HG02763 (cell line): Measurements from ENCODE around the gene NR5A2.

ENCODE experiments used
- ATAC-seq: cut with Tn5 transposase; IDR thresholded peaks from one replicate; pipeline ENCODE4 v1.9.1; 2021; ENCODE audit warnings: mild to moderate bottlenecking, moderate library complexity; ENCODE audit not compliant: unreplicated experiment

The NR5A2 gene

DNA sequence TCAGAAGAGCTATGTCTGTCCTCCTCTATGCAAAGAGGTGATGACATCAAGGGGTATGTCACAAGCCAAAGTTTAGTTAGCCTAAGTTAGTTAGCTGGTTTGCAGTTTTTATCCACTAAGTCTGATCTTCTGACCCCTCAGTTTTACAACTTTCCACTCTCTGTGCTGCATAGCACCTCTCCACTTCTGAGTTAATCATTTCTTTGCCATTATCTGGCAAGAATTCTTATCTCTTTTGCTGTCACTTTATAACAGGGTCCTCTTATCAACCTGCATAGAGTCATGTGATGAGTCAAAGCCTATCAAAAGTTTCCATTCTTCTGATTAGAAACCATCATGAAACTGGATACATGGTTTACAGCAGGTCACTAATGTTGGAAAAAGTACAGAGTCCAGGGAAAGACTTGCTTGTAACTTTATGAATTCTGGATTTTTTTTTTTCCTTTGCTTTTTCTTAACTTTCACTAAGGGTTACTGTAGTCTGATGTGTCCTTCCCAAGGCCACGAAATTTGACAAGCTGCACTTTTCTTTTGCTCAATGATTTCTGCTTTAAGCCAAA, at the start of gene NR5A2:
TSS of gene NR5A2 (plus strand) at position 447 of the 560 bp plus-strand sequence. CDS start 138 bp downstream, outside the sequence.
- no peak for ATAC-seq

DNA sequence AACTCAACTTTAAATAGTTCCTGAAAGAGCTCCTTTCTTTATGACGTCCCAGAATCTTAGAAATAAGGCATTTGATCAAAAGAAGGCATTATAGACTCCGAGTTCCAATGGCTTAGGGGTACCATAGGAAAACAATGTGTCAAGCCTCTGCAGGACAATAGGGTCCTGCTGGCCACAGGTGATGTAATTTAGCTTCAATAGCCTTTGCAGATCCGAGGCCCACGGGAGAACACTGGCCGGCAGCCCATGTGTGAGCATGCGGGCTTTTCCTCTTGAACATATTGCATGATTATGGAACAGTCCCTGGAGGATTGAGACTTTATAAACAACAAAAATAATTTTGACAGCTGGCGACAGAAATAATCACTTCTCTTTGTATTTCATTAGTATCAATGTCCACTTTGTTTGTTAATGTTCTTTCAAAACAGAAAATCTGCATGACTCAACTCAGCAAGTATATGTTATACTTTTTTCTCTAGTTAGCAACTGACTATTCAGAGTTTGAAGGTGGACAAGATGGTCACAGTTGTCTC, 49.0 kb upstream of the NR5A2 start:
- ATAC-seq = no peak

DNA sequence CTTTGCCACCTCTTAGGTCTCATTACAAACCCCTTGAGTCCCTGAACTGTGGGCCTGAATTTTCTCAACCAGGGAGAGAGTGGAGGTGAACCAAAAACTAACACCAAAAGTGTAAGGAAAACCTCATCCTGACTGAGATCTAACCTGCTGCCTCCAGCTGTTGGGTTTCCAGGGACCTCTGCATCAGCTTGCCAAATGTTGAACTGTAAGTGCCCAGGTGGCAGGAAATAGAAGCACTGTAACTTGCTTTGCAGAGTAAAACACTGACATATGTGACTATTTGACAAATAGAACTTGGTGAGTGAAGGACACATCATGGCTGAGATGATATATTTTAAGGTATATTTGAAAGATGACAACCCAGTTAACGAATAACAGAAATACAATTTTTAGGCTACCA, 48.4 kb upstream of the NR5A2 start:
- no peak for ATAC-seq

DNA sequence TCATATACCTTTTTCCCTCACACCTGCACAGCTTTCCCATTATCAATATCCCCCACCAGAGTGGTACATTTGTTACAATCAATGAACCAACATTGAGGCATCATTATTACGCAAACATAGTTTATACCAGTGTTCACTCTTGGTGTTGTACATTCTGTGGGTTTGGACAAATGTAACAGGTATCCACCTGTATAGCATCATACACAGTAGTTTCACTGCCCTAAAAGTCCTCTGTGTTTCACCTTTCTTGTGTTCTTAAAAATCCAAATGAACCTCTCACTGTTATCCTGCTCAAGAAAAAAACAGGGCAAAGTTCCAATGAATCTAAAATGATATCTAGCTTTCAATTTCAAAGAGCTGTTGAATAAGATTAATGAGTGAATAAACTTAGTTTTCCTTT, 45.9 kb upstream of the NR5A2 start:
- no peak for ATAC-seq

DNA sequence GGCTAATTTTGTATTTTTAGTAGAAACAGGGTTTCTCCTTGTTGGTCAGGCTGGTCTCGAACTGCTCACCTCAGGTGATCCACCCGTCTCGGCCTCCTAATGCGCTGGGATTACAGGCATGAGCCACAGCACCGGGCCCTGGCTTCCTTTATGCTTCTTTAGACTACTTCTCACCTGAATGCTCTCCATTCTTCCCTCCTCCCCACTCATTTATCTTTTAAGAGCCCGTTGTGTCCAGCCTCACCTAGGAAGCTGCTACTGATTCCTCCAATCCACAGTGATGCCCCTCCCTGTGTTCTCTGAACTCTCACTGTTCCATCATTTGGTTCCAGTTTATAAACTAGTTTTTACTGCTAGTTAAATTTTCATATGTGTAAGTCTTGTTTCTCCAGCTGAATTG, 44.9 kb upstream of the NR5A2 start:
- no peak for ATAC-seq

DNA sequence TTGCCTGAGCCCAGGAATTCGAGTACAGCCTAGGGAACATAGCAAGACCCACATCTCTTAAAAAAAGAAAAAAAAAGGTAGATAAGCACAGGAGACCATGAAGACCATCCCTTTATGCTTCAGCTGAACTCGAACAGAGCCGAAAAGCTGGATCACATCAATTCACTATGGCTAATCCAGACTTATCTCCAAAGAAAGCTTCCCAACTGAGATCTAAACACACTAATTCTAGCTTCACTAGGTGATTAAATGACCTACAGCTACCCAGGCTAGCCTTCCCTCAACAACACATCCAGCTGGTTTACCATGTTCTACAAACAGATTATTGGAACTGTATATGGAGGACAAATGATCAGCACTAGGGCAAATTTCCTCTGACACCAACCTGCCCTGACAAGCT, 44.0 kb upstream of the NR5A2 start:
- ATAC-seq = no peak

DNA sequence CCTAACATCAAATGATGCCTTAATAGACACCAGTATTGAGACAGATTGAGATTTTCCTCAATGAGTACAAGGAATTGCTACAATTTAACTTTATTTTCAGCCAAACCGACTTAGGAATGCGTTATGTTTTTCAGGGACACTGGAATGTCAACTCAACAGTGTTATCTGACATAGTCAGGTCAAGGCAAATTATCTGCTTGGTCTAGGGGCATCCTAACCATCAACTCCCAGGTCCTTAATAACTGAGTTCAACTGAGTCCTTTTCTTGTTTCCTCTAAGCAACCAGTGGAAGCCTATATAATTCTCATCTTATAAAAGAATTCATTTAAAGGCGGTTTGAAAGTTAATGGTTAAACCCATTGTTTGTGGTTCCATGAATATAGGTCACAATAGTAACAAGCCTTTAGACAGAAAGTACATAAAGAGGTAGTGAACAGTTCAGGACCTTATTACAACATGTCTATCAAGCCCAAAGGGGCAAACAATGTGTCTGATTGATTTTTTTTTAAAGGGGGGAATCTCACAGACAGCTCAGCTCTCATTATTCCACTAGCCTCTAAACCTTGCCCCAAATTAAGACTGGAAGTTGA, 32.3 kb upstream of the NR5A2 start:
- ATAC-seq = no peak

DNA sequence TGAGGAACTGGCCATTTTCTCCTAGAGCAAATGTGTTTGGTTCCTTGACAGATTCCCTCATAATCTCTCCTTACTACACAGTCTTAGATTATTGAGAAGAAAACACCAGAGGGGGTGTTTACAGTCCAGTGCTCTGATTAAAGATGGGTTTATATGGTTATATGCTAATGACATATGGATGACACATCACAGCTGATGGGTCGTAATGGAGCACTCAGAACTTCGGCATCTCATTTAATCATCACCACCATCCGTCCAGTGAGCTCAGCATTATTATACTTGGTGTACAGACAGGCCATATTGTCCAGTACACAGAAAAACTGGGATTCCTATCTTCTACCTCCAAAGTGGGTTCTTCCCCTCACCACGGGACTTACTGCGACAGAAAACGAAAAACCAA, 22.3 kb upstream of the NR5A2 start:
- ATAC-seq = no peak

DNA sequence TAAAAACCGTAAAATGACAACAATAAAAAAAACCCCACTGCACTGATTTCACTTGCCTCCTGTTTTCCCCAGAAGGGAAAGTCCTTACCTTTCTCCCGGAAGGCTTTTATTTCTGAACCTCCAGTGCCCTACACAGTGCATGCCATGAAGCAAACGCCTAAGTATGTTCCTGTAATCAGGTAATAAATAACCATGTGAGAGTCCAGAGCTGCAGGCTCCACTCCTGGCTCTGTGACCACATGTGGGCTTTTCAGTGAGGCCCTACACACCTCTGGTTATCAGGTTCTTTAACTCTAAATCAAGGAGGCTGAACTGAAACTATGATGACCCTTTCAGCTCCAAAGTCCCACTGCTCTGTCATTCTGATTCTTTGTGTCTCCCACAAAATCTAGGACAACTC, 20.8 kb upstream of the NR5A2 start:
- ATAC-seq = no peak

DNA sequence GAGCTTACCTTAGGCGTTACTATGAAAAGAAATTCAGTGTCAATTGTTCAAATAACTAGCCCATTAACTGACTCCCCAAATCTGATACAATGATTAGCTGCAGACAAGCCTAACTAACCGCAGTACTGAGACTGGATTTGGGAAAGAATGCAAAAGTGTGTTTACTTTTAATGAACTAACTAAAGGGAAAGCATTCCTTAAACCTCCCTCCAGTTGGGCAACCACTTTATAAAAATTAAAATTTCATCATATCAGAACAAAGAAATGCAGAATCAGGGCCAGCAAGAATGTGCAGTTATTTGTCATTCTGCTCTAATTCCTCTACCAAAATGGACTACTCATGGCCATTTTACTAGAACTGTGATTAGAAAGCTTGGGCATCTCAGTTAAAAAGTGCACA, 11.7 kb upstream of the NR5A2 start:
- no peak for ATAC-seq

DNA sequence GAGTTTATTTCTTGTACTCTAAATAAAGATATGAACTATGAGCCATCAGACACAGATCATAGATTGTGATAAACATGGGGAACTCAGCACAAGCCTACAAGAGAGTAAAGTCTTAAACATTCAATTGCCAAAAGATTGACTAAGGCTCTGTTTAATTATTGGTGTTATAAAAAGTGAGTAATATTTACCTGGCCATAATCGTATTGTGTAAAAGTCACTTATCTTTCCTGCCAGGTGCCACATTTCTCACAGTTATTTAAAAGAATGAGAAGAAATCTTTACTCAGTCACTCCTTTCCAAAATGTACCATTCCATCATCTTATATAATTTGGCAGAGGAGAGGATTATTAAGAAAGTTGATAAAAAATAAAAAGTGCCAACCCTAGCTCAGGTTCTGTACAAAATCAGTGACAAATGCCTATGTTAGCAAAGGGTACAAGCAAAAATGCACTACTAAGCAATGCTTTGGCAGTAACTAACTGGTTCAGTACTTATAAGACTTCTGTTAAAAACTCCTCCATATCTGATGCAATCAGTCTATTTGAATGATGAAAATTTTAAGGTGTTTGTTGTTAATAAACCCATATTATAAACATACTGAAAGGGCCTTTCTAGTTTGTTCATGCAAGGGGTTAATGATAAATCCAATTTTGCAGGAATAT, 5.8 kb upstream of the NR5A2 start:
- ATAC-seq = no peak

DNA sequence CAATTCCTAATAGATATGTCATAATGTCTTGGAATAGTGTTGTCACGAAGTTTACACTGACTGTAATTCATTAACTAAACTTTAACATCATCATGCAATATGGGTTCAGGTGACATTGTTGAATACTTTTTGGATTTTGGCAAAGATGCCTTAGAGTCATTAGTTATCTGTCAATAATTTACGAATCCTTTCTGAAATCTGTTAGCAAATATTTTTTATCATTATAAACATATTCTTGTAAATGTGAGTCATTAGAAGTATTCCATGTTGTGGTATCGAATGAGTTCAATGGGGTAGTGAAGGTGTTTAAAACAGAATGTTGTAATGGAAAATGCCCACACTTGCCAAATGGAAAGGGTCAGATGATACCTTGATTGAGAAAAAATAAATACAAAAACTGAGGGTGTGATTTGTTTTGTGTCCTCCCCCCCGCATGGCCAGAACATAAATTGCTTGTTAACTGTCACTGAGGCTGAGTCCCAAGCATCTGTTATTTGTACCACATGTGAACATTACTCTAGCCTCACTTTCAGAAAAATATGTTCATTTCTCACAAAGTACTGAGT, 5.2 kb upstream of the NR5A2 start:
- no peak for ATAC-seq

DNA sequence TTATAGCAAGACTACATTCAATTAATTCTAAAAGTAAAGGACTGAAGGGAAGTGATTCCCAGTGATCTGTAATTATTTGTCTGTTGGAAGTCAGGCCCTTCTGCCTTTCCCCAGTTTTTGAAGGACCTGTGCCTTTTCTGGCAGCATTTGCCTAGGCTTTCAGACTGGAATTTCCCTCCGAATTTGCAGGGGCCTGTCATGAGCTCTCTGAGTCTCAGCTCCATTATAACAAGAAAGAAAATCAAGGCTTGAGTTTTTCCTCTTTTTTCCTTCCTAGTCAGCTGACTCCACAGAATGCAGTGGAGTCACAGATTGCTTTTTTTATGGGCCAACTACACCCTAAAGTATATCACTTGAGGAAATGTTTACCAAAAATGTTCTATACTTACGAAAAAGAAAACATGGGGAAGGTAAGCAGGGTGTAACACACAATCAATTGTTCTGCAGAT, 1.1 kb downstream of the NR5A2 start:
- ATAC-seq = no peak

DNA sequence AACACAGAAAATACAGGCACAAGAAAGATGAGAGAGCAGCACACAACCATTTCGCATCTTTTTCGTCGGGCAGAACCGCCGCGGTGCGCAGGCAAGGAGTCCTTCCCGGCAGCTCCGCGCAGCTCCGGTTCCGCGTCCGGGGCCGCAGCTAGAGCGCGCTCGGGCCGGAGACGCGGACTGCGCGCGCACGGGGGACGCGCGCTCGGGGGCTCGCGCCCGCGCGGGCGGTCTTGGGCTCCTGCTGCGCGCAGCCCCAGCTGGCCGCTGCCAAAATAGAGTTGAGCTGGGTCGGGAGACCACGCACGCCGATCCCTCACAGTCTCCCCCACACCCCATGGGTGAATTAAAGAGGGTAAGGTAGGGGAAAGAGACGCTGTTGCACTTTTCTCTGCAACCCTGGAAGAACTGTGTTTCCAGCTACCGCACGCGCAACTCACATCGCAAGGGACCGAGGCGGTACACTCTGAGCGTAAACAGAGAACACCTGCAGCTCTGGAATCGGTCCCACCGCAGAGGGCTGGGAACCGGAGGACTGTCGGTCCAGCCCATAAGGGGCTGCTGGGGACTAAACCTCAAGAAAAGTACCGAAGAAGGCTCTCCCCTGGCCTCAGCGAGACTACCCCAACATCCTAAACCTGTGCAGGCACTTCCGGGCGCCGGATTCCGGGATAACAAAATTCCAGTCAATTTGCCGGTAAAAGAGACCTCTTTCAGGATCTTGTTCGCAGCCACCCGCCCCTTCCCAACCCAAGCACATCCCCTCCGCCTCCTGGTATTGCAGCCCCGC, 1.7 kb downstream of the NR5A2 start:
- no peak for ATAC-seq

DNA sequence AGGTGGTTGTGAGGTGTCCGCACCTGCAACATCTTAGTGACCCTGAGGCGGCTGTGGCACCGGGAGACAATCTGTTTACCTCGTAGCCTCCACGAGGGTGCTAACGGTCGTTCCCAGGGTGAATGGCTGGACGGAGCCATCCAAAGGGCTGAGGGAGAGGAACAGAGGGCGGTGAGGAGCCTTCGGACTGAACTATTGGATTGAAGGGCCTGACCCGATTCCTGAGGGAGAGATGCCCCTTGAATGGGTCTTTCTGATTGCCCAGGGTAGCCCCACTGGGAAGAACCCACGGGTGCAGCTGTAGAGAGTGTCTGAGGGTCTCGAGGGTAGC, 2.3 kb downstream of the NR5A2 start:
- no peak for ATAC-seq

DNA sequence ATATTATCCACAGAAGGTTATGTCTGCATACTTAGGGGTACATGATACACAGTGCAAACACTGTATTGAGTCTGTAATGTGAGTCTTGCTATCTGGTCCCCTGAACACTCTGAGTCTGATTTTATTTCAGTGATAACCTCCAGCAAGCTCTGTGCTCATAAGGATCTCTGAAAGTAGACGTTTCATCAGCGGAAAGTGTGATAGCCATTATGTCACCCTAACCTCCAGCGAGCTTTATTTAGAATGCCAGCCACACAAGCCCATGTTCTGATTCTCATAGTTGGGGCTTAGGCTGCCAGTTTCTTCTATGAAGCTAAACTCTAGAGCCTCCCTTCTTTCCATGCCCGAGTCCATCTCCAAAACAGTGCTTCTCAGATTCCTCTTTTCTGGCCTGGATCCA, 3.3 kb downstream of the NR5A2 start:
- no peak for ATAC-seq

DNA sequence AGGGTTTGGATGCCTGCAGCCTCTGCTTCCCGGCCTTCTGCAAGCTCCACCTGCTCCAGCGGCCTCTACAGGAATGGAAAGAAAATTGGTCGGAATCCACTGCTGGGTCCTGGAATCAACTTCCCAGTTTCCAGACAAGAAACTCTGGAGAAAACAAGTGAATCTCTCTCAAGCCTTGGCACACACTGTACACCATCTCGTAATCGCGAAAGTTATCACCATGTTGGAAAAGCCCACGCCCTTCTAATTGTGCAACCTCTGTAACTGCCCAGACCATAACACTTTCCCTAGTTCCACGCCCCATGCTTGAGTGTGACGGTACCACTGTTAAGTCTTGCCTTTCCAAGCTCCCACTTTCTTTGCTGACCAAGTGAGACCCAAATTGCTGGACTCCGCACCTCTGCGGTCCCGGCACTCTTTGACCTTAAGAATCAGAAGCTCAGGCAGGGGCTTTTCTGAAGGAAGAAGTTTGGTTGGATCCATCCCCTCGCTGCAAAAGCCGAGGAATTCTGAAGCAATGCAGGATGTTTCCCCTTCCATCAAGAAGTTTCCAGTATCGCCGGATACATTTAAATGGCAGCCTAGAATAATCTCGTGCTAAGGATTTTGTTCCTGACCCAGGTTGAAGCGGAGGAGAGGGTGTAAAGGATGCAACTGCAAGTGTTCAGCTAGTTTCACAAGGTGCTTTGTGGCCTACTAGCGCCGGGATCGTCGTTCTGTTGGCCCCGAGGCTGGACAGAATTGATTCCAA, 6.2 kb downstream of the NR5A2 start:
- no peak for ATAC-seq

DNA sequence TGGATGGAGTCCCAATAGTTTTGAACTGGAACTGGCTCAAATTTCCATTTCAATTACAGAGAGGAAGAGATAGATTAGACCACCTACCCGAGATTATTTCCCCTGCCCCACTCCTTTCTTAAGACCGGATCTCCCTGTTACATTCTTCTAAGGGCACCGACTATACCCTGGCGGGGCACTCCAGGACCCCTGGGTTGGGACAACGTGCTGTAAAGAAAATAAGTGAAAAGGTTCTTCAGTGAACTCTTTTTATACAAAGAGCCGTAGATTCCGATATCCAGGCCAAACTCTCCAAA, 6.7 kb downstream of the NR5A2 start:
- no peak for ATAC-seq

DNA sequence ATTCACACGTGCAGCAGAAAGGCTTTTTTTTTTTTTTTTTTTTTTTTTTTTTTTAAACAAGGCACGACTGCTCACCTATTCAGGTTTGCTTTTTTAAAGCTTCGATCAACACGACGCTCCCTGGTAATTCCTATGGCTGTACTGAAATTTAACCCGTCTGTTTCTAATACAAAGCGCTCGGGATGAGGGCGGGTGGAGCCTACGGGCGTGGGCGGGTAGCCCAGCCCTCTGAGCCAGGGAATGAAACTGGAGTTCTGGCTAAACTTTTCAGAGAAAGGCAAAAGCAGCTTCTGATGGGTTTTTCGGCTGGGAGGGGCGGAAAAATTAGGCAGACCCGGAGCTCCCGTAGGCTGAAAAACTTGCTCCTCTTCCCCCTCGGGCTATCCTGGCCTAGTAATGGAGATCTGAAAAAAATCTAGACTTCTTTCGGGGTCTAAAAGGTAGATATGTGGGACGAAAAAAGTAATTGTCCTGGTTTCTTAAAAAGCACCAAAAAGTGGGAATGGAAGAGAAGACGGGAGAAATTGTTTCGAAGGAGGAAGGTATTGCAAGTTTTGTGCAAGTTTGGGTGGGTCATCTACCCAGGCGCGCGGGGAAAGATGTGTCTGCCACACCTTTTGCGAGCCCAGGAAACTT, 7.4 kb downstream of the NR5A2 start:
- no peak for ATAC-seq

DNA sequence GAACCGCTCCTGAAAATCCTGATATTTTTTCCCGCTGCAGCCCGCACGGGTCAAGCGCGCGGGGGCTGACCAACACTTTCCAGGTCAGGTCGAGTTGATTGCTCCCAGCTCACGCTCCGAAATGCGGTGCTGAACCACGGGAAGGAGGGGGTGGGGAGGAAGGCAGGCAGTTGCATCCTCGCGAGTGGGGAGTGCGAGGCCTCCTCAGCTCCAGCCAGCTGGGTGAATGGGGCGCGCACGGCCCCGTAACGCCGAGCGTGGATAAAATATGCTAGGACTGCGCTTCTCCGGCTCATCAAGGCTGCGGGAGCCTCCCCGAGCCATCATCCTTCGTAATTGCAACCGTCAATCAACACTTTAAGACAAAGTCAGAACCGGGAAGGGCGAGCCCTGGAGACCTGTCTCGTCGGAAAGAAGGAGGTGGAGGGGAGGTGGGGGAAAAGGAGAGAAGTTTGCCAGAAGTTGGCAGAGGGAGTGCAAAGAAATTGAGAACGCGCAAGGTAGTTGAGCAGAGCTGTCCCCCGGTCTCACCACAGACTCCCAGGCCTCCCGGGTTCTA, 8.0 kb downstream of the NR5A2 start:
- ATAC-seq = no peak
